Heart left ventricle (tissue), 13 donors: ENCODE measurements around the gene PLIN4.

Experiments
- CTCF ChIP-seq, 12 donors: fragments of 200-600 bp; sonication (generic) in 4 of 12; IDR thresholded peaks; one replicate each; pipeline versions ENCODE4 v1.5.0 to v1.8.0; 2018 to 2022; ENCODE audit warnings: antibody characterized with exemption in 12 of 12, mild to moderate bottlenecking in 5 of 12
- POLR2A ChIP-seq, 2 donors: fragments of 450-650 bp; IDR thresholded peaks; one replicate each; pipeline ENCODE4 v1.6.1; 2017; ENCODE audit warnings: antibody characterized with exemption in 2 of 2, mild to moderate bottlenecking in 2 of 2, moderate library complexity in 2 of 2
- donor health status: ischemic (EF 13 %, LVEDD 7.1; RV severe dilation, severe dysfunction).
- donor health status: DM: no; HTN: yes; CAD: no.
- donor health status: DM: no; HTN: no; CAD: no.
- donor health status: ischemic (EF 25% LVEDD 6.9; RV normal size, moderate dysfunction).
- donor health status: ischemic (EF 25% LVEDD 5.7; RV mildly dilated, moderate dysfunction).
- donor health status: ischemic (EF 35%, LVEDD 5.7; RV mildly dilated, moderate dysfunction).
- donor health status: nonischemic (EF 11% LVEDD 7.7; RV severe dilation, severe dysfunction).
- donor health status: DM: yes; HTN: yes; CAD: no.
- donor health status: PGD.
- donor health status: ischemic (EF 29% LVEDD 5.4; RV normal size, mild dysfunction).
- donor health status: nonischemic (EF 23%, LVEDD 6.1; RV moderate dilation, normal function).

- TF ChIP-seq CTCF (IDR thresholded peaks at IDR 0.05) (no peak), POLR2A (IDR thresholded peaks at IDR 0.05) (no peak)
Observed at GRCh38 chr19:4552525-4552819, 34.2 kb upstream of the PLIN4 start.
